Cardiac muscle cell (in vitro differentiated cells and primary cell): ENCODE results near the gene ESRRG. TPM values are rescaled to one million over a fixed set of nuclear protein-coding genes. Genes with fewer than 3 reads are reported as not detected.

Experiments
- DNase-seq, 2 donors: peaks; one replicate each; pipeline versions ENCODE4 v3.0.0 to v3.0.0-alpha.2; 2010 to 2017; ENCODE audit warnings: low read depth in 1 of 2, low spot score in 1 of 2
- H3K27ac ChIP-seq: fragments of 200-600 bp; sonication (generic); 2 replicates; pipeline ENCODE4 v1.5.1; 2016
- H3K27me3 ChIP-seq: fragments of 200-600 bp; sonication (generic); 2 replicates; pipeline ENCODE4 v1.6.0; 2016; ENCODE audit warnings: control low read depth
- H3K36me3 ChIP-seq: fragments of 200-600 bp; sonication (generic); 2 replicates; pipeline ENCODE4 v1.5.1; 2016; ENCODE audit warnings: control low read depth
- H3K4me1 ChIP-seq: fragments of 200-600 bp; sonication (generic); 2 replicates; pipeline ENCODE4 v1.8.1; 2017; ENCODE audit warnings: low read depth, mild to moderate bottlenecking, mixed run types
- H3K4me3 ChIP-seq: fragments of 200-600 bp; sonication (generic); 2 replicates; pipeline ENCODE4 v1.5.1; 2016; ENCODE audit warnings: mild to moderate bottlenecking
- H3K9me3 ChIP-seq: fragments of 200-600 bp; sonication (generic); 2 replicates; pipeline ENCODE4 v1.5.1; 2017; ENCODE audit warnings: low read depth, mild to moderate bottlenecking, control low read depth
- polyA plus RNA-seq: library from polyadenylated mRNA; unstranded; fragments of >200 nt; fragmentation: Nextera tagmentation; extraction: Ambion mirVana; gene quantifications from 2 replicates; pipeline ENCODE4 v1.2.1, GENCODE V29; 2016
- total RNA-seq: library from RNA; depleted of rRNA; stranded (reverse); fragments of >200 nt; gene quantifications from 2 replicates; pipeline ENCODE4 v1.2.3, GENCODE V29; 2016
- TF ChIP-seq, protein P1 (sequence below): IDR thresholded peaks from 2 replicates; pipeline ENCODE4 v1.5.1; 2012; ENCODE audit warnings: low read depth, mild to moderate bottlenecking, low read length

The ESRRG gene
- total and polyA plus RNA-seq, 2 experiments from 2014 or later, result 41.5 to 62.2 TPM

DNA sequence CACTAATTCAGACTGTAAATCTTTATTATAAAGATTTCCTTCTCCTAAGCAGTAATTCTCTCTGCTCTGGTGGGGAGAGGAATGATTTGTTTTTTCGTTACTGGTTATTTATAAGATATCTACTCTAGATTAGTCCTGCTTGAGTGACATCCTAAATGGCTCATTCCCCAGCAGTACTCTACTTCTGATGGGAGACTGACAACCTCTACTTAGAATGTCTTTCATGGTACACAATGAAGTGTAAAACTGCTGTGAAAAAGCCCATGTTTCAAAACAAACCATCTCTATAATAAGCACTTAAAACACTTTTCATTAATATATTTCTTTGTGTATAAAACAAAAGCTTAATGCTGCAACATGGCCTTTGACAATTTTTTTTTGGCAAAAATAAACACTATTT is 33.9 kb upstream of the ESRRG start:
- H3K4me3 ChIP-seq, result no peak overlapping the region
- H3K4me1 ChIP-seq, result peaks cover 64% of the 10 kb centered on the region
- H3K27me3 ChIP-seq, result no peaks in the 10 kb centered on the region
- TF ChIP-seq, protein P1, sequence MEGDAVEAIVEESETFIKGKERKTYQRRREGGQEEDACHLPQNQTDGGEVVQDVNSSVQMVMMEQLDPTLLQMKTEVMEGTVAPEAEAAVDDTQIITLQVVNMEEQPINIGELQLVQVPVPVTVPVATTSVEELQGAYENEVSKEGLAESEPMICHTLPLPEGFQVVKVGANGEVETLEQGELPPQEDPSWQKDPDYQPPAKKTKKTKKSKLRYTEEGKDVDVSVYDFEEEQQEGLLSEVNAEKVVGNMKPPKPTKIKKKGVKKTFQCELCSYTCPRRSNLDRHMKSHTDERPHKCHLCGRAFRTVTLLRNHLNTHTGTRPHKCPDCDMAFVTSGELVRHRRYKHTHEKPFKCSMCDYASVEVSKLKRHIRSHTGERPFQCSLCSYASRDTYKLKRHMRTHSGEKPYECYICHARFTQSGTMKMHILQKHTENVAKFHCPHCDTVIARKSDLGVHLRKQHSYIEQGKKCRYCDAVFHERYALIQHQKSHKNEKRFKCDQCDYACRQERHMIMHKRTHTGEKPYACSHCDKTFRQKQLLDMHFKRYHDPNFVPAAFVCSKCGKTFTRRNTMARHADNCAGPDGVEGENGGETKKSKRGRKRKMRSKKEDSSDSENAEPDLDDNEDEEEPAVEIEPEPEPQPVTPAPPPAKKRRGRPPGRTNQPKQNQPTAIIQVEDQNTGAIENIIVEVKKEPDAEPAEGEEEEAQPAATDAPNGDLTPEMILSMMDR, result no peak
- no peaks in the 10 kb centered on the region for H3K9me3 ChIP-seq
- DNase-seq, result no peak
- no peaks in the 10 kb centered on the region for H3K36me3 ChIP-seq
- peak overlapping the region; percentile 90 for H3K27ac ChIP-seq

GRCh38 chr1:216750961-216751360 is 27.7 kb upstream of the ESRRG start:
- H3K9me3 ChIP-seq, result no peaks in the 10 kb centered on the region

GRCh38 chr1:216750031-216750627 is 26.9 kb upstream of the ESRRG start:
- DNase-seq, result peak; percentile 72 to 82
- peaks cover 52% of the 10 kb centered on the region for H3K4me1 ChIP-seq
- TF ChIP-seq, protein P1, result peak; percentile 81
- no peaks in the 10 kb centered on the region for H3K36me3 ChIP-seq
- no peak overlapping the region for H3K27ac ChIP-seq
- H3K27me3 ChIP-seq, result no peaks in the 10 kb centered on the region
- no peaks in the 10 kb centered on the region for H3K9me3 ChIP-seq
- H3K4me3 ChIP-seq, result no peak overlapping the region

More at GRCh38 chr1:216750961-216751360, 27.7 kb upstream of the ESRRG start:
- no peaks in the 10 kb centered on the region for H3K27me3 ChIP-seq
- DNase-seq, result no peak
- TF ChIP-seq, protein P1, result no peak
- H3K4me1 ChIP-seq, result peaks cover 60% of the 10 kb centered on the region
- no peaks in the 10 kb centered on the region for H3K36me3 ChIP-seq
- H3K27ac ChIP-seq, result no peak overlapping the region
- no peak overlapping the region for H3K4me3 ChIP-seq

- DNase-seq, result no peak
- TF ChIP-seq, protein P1, result no peak
- no peak overlapping the region for H3K4me3 ChIP-seq
- H3K27ac ChIP-seq, result no peak overlapping the region
- H3K9me3 ChIP-seq, result no peaks in the 10 kb centered on the region
- peaks cover 46% of the 10 kb centered on the region for H3K4me1 ChIP-seq
- no peaks in the 10 kb centered on the region for H3K27me3 ChIP-seq
- H3K36me3 ChIP-seq, result no peaks in the 10 kb centered on the region
Observed at GRCh38 chr1:216749232-216749631, 26.0 kb upstream of the ESRRG start.

DNA sequence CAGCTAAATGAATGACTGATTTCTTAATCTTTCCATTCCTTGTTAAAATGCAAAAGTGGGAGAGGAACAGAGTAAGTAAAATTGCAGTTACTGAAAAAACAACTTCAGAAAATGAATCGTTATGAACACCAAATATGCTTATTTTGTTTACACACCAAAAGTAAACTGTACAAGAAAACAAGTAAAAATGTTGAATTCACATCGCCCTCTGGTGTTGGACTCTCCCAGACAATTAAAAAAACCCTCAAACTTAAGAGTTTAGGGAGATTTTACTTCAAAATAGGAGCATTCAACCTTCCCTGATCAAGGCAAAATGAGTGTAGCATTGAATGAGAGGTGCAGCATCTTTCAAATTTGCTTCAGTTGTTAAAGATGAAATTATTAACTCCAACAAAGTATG is 19.4 kb upstream of the ESRRG start:
- Histone ChIP-seq H3K9me3 (no peaks in the 10 kb centered on the region), H3K36me3 (no peaks in the 10 kb centered on the region), H3K4me1 (peaks cover 23% of the 10 kb centered on the region), H3K27ac (no peak overlapping the region), H3K4me3 (no peak overlapping the region), H3K27me3 (no peaks in the 10 kb centered on the region)
- TF ChIP-seq, protein P1, result peak; percentile 42
- DNase-seq, result peak in 1 of 2 donors; percentile 30
